ENCODE measurements around the gene HACD2. TPM values are rescaled to one million over a fixed set of nuclear protein-coding genes. Genes with fewer than 3 reads are reported as not detected.

Gene HACD2
- total RNA-seq, 1 experiment from 2014 or later = 18.9 TPM

Other genes with a start within 250 kb of the HACD2 start
- gene ADCY5, start 136.0 kb downstream of the HACD2 start, total RNA-seq (2014; rRNA removed; shearing (Covaris generic)) = 0.07 and 5.5 TPM in 2 replicates

Measured in G401 (cell line).